HG02642 (cell line): ENCODE data around the gene RPRD1B.
"Not testable (repeated sequence)": the region's sequence is repeated elsewhere in the genome, so short reads cannot be mapped to it uniquely, and the experiment has no call there.

Experiments
- ATAC-seq: cut with Tn5 transposase; IDR thresholded peaks from one replicate; pipeline ENCODE4 v1.9.1; 2021; ENCODE audit warnings: mild to moderate bottlenecking; ENCODE audit not compliant: unreplicated experiment, poor library complexity

Gene RPRD1B

DNA sequence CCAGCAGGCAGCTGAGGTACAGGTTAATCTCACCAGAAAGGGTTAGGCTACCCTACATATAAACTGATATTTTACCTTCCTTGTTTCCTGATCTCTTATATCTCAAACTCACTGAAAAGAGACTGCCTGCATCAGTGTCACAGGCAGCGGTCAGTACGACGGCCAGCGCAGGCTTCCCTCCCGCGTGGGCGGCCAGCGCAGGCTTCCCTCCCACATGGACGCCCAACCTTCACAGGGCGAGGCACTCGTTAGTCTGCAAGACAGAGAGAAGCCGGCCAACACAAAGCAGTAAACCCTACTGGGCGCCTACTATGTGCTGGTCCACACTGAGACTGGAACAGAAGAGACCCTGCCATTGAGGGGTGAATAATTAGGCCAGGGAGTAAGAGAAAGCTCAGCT lies 33.3 kb upstream of the RPRD1B start:
- ATAC-seq: no peak

DNA sequence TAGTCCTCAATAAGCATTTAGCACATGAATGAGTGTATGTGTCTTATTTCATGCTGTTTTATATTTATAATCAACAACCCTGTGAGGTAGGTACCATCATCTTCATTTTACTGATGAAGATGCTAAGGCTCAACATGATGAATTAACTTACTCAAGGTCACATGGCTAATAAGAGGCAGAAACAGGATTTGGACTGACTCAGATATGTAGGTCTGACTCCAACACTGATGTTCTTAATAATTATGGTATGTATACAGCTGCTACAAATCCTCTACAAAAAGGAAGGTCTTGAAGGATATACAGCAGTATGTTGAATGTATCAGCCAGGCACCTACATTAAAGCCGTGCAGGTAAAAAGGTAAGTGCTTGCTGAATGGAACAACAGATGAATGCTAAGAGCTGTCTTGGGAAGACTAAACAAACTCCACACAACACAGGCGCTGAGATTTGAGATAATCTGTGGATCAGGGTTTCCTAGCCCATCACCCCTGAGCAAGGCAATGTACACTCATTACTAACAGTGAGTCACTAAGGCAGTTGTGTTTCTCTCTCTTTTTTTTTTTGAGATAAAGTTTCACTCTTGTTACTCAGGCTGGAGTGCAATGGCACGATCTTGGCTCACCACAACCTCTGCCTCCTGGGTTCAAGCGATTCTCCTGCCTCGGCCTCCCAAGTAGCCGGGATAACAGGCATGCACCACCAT lies 32.2 kb upstream of the RPRD1B start:
- ATAC-seq: no peak

DNA sequence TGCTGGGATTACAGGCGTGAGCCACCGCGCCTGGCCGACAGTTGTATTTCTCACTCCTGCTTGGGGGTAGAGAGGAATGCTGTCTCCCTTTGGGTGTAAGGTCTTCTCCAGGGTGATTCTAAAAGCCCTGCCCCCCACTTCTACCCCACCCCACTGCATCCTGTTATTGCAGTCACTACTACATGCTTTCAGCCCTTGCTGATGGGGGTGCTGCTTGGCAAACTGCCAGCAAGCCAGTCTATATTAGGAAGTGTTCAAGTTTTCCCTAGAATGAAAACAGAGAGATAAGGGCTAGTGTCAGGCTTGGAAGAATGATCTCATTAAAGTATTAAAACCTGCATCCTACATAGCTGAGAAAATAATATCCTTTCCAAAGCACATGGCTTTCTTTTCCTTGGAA lies 31.6 kb upstream of the RPRD1B start:
- no peak for ATAC-seq

DNA sequence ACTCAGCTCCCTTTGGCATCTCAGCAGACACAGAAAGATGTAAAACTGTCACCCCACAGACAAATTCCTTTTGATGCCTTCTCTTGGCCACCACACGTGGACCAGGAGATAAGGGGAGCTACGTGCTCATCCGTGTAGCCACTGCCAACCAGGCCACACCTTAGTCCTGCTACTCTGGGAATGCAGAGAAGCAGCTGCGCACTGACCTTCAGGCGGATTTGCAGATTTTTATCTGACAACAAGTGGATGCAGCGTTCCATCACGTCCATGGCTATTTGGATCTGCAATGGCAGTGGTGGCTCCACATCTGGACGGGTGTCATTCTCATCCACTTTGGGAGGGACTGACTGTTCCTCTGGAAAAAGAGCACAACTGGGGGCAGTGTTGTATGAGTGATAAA lies 31.1 kb upstream of the RPRD1B start:
- ATAC-seq: no peak

DNA sequence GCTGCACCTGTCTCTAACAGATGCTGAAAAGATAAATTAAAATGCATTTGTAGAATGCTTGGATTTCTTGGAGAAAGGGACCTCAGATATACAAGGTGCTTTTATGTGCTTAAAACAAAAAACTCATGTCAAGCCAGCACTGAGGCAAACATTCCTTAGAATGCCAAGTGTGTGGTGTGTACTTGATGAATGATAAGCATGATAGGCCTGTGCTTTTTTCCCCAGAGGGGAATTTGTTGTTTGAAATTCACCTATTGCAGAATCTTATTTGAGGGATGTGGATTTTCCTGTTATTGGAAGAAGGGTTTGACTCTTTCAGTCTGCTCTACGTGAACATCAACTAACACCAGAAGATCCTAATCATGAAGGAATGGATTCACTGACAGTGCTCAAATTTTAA lies 29.1 kb upstream of the RPRD1B start:
- no peak for ATAC-seq

DNA sequence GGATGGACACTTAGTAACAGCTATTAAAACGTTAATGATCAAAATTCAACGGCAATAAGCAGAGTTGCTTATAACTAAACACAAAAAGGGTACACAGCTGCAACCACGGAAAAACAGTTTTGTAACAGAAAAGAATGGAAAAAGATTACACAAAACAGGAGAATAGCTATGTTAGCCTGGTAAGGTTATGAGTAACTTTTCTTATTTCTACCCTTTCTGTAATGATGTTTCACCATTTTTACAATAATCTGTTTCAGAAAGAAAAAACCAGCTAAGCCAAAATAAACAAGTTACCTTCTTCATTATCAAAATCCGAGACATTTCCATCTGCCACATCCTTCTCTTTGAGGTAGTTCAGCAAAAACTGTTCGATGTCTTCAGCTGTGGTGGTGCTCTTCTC lies 27.6 kb upstream of the RPRD1B start:
- ATAC-seq: no peak

DNA sequence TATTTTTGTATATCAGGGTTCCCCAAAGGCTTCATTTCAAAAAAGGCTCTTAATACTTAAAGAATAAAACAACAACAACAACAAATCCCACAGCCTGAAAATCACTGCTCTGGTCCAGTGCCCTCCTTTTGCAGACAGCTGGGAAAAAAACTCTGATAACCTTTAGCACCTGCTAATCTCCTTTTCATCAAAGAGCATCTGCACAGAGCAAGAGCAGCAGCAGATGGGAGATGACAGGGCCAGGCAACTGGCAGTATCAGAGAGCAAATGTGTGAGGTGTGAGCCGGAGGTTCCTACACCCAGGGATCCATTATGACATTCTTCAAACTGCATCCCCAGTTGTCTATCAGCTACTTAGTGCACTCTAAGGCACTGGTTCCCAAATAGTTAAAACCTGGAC lies 26.0 kb upstream of the RPRD1B start:
- no peak for ATAC-seq

DNA sequence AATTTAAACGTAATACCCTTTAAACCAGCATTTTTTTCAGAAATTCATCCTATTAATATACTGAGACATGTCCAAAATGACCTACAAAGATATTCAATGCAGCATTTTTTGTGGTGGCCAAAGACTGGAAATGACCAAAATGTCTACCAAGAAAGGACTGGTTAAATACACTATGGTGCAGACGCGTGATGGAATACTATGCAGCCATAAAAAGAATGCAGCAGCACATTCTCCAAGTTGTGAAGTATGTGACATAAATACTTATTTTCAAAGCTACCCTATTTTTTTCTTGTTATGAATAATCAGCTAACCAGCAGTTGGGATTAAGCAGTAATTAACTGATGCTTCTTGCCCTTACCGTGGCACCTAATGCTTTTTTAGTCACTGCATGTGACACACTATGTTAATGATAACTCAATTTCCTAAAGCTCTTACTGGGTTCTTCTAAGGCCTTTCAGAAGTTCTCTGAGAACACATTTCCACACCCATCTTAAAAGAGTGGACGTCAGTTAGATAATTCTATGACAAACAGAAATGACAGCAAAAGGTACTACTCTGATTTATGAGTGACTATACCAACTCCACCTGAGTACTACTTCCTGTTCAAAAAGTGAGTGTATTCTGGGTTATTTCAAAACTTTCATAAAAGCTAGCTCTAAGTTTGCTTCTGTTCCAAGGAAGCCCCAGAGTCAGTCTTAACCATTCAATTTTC lies 25.2 kb upstream of the RPRD1B start:
- no peak for ATAC-seq

DNA sequence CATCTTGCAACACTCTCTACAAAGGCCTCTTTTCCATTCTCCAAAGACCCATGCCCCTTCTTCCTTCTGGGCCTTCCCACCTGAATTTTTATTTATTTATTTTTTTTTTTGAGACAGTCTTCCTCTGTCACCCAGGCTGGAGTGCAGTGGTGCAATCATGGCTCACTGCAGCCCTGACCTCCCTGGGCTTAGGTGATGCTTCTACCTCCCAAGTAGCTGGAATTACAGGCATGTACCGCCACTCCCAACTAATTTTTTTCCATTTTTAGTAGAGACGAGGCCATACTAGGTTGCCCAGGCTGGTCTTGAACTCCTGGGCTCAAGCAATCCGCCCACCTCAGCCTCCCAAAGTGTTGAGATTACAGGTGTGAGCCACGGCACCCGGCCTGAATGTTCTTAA lies 24.1 kb upstream of the RPRD1B start:
- not testable (repeated sequence) for ATAC-seq

DNA sequence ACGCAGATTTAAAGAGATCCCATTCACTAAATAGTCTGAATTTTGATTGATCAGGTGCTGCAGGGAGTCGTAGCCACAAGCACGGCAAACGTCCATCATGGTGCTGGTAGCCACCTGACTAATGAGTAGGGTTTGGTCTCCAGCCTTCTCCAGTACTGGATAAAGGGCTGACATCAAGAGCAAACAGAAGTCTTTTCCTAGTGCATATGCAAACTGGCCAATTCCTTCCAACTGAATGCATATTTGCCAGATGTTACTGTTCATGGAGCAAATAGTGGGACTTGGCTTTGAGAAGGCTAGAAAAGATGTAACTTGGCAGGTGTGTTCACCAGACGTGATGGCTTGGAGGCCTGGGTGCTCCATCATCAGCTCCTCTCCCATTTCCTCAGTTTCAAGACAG lies 21.9 kb upstream of the RPRD1B start:
- ATAC-seq: no peak

DNA sequence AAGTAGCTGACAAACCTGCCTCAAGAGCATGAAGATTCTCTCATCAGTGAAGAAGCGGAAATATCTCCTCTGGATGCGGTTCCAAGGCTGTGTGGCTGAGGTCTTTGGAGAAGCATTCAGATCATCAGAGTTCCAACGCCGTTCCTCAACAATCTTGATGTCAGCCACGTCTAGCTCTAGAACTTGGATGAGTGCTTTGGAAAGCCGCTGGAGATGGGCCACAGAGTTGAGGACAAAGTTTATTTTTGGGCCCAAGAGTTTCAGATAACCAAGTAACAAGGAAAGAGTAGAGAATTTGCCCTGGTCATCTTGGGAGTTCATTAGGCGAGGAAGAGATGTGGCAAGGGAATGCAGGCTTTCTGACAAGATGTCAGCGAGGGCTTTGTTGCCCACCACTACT lies 21.2 kb upstream of the RPRD1B start:
- no peak for ATAC-seq

DNA sequence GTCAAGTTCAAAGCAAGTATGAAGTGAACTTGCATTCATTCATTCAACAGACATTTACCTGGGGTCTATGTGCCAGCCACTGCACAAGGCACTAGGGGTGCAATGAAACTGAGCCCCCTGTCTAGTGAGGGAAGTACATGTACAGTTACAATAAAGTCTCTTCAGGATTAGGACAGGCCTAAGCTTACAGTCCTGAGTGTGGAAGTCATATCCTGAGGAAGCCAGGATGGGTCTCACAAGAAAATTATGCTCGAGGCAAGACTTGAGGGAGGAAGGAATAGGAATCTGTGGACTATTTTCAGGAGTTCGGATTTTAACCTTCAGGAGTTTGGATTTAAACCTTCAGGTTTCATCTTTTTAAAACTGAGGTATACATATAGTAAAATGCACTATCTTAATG lies 19.7 kb upstream of the RPRD1B start:
- ATAC-seq: no peak

DNA sequence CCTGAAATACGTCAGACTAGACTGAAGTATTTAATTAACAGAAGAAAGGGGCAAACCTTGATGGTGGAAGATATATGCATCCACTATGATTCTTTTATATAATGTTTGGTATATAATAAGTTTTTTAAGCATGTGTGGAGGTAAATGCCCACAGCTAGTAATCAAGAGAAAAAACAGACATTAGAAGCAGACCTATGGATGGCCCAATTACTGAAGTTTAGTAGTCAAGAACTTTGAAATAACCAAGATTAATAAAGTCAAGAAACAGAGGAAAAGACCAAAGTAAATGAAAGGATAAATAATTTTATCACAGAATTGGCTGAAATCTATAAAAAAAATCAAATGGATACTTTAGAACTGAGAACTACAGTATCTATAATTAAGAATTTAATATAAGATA lies 15.6 kb upstream of the RPRD1B start:
- no peak for ATAC-seq

DNA sequence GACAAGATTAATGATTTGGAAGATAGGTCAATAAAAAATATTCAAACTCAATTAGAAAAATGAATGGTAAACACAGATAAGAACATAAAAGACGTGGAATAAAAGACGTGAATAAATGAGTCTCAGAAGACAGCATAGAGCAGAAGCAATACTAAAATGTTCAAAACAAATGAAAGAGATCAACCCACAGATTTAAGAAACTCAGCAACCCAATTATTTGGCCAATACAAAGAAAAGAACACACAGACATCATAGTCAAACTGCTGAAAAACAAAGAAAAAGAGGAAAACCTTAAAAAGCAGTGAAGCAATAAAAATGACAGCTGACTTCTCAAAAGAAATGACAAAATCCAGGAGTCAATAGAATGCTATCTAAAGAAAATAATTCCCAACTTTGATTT lies 15.2 kb upstream of the RPRD1B start:
- ATAC-seq: no peak

DNA sequence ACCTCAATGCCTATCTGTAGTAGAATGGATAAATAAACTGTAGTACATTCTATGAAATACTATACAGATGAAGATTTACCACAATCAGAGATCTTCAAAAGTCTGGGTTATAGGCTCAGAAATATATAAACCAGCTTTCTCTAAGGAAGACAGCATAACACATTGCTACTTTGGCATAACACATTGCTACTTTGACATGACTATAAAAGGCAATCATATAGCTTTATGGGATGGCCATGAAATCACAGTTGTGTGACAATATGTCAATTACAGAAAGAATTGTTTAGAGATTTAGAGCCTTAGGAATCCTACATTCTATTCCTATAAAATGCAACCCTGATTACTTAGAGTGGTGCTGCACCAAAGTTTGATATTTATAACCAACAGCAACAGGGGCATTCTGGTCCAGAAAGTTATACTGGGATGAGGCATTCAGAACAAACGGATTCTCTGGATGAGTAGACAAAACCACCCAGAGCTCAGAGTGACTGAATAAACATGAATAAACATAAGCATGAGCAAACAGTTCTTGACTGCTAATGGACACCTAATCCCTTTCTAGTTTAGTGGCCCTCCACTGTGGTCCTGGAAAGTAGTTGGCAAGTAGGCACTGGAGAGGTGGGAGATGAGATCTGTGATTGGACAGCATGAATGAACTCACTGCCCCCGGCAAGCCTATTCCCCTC lies 12.3 kb upstream of the RPRD1B start:
- no peak for ATAC-seq

DNA sequence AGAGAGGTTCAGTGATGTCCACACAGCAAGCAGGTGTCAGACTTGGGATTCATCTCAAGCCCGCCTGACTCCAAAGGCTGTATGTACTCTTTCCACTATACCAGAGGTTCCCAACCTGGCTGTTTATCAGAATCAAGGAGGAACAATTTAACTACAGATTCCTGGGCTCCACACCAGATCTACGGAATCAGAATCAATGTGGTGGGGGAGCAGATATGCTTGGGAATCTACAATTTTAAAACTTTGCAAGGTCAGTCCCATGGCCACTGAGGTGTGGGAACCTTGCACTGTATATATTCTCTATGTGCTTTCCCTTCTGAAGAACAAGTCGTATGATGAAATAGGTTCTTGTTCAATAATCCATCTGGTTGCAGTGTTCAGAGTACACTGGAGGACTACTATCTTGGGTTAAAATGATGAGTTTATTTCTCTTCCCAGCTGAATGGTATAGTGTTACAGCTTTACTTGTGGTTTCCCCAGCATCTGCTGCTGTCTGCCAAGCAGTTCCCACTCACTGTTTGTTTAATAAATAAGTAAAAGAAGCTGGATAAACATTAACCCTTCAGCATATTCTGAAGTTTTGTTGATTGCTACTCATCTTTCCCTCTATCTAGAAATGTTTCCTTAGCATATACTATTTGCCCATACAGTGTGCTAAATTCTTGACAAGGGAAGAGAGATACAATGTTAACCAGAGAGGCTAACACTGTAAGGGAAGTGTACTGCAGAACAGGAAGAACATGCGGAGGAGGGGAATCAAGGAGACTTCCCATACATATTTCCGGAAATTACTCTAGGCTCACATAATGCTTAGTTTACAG lies 10.2 kb upstream of the RPRD1B start:
- ATAC-seq: no peak

DNA sequence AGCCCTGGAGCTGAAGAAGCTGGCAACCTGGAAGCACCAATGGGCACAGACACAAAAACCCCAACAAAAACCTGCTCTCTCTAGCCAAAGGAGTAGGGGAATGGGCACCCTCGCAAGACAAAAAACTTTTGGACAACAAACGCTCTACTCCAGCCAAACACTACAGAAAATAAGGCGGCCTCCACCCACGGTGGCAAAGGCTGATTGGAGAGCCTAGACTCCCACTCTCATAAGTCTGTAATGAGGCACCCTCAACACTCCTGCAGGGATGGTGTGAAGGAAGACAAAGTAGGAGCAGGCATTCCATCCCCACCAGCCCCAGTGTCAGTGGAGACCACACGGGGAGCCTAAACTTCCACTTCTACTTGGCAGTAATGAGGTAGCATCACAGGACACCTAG lies 9.1 kb upstream of the RPRD1B start:
- no peak for ATAC-seq

DNA sequence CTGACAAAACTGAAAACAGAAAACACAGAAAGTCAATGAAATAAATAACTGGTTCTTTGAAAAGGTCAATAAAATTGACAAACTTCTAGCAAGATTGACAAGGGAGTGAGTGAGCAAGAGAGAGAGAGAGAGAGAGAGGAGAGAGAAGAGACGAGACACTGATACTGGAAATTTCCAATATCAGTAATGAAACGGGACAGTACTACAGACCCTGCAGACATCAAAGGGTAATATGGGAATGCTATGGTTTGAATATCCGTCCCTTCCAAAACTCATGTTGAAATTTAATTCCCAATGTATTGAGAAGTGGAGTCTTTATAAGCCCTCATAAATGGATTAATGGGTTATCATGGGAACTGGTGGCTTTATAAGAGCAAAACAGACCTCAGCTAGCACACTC lies 4.1 kb upstream of the RPRD1B start:
- ATAC-seq: no peak

DNA sequence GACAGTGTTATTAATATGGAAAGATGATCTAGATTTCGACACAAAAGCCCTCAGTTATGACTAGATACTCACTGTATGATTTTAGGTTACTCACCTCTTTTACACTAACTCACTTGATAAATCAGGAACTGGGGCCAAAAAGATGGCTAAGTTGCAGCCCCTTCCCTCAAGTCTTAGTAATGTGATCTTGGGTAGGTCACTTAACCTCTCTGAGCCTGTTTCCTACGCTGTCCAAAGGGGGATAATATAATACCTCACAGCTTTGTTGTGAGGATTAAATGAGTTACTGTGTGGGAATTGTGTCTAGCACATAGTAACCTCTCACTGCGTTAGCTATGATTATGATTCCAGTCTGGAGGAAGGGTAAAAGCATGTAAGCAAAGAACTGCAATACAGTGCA lies 1.6 kb upstream of the RPRD1B start:
- no peak for ATAC-seq

DNA sequence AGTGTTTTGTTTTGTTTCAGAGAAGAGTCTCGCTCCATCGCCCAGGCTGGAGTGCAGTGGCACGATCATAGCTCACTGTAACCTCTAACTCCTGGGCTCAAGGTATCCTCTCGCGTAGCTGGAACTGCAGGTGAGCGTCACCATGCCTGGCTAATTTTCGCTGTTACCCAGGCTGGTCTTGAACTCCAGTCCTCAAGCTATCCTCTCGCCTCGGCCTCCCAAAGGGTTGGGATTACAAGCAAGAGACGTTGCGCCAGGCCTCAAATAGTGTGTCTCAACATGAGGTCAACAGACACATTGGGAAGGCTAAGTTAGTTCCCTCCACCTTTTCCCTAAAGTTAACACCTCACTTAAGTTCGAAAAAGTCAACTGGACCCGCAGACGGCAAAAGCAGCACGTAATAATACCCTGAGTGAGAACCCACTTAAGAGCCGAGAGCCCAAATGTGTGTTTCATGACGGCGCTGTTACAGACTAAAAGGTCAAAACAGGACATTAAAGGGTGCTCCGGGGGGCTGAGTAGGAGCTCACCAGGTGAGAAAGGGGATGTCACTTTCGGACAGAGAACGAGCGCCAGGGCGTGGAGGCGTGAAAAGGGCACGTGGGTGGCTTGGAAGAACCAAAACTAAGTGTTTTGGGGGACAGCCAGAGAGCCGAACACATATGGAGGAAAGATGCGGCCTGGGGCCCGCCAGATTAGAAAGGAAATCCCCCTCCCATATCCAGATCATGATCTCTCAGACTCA lies 789 bp upstream of the RPRD1B start:
- peak; percentile 50 for ATAC-seq
